ENCODE measurements around the gene ARG1. TPM values are rescaled to one million over a fixed set of nuclear protein-coding genes. Genes with fewer than 3 reads are reported as not detected.

The ARG1 gene
- total and polyA plus RNA-seq, 2 of the 8 experiments (the other 6 are each of a cell fraction or from before 2014, with no cell fraction given) = not detected

DNA sequence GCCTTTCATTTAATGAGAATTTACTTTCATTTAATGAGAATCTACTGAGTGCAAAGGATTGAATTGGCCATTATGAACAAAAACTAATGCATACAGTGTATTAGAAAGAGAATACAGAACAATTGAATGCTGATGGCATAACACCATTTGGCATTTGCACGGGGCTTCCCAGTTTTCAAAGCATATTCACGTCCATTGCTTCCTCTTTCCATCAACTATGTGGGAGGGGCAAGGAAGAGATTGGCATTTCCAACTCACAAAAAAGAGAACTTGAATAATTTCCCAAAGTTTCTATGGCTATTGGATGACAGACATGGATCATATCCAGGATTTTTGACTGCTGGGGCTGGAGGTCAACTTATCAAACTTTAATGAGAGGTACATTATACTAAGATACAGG, 23.2 kb upstream of the ARG1 start:
- H3K36me3 ChIP-seq (ENCODE audit: control insufficient read depth in 2 of 4, insufficient read depth in 4 of 4, low read length in 3 of 4) = no peaks in the 10 kb centered on the region
- no peak overlapping the region for H2BK120ac ChIP-seq (replicated peaks; ENCODE audit: low read depth, low read length)
- H3K79me1 ChIP-seq (ENCODE audit: low read depth, low read length) = no peaks in the 10 kb centered on the region
- DNase-seq (ENCODE audit: low read depth in 1 of 2, low spot score in 2 of 2) (no peak), FAIRE-seq (no peak)
- no peak overlapping the region for H4K8ac ChIP-seq (ENCODE audit: extremely low read depth, insufficient read depth, low read length)
- CTCF ChIA-PET (ENCODE audit: partially characterized antibody) = interaction anchor here (2.1 to 3.2 kb wide), 2 partner anchors 16 to 78 kb away, joined by 9 to 14 read pairs; partner anchors contain the start of gene MED23
- TF ChIP-seq RAD21 (IDR thresholded peaks at IDR 0.05 in 1 of 2, conservative IDR thresholded peaks at IDR 0.05 in 1 of 2; ENCODE audit: low read depth in 2 of 2, low read length in 2 of 2) (no peak), CEBPB (IDR thresholded peaks at IDR 0.05; ENCODE audit: low read depth, low read length) (no peak), KDM5A (IDR thresholded peaks at IDR 0.05; ENCODE audit: low read length) (no peak), CTBP2 (IDR thresholded peaks at IDR 0.05; ENCODE audit: borderline replicate concordance, insufficient read depth, insufficient read length, low read length) (no peak), SP2 (IDR thresholded peaks at IDR 0.05; ENCODE audit: low read length) (no peak), CBX5 (IDR thresholded peaks at IDR 0.05; ENCODE audit: low read depth, low read length) (no peak), PHF8 (conservative IDR thresholded peaks at IDR 0.05; ENCODE audit: low read depth, low read length) (no peak), TAF7 (optimal IDR thresholded peaks at IDR 0.05; ENCODE audit: borderline replicate concordance, low read depth, low read length) (no peak), FOSL1 (IDR thresholded peaks at IDR 0.05; ENCODE audit: insufficient read depth, low read depth, low read length) (no peak), SIRT6 (IDR thresholded peaks at IDR 0.05; ENCODE audit: low read length) (no peak), BACH1 (IDR thresholded peaks at IDR 0.05; ENCODE audit: low read length) (no peak), KDM1A (IDR thresholded peaks at IDR 0.05; ENCODE audit: borderline replicate concordance, low read length) (no peak), SUZ12 (IDR thresholded peaks at IDR 0.05; ENCODE audit: low read length) (no peak), RNF2 (IDR thresholded peaks at IDR 0.05; ENCODE audit: borderline replicate concordance, low read depth, low read length, missing control alignments, poor library complexity, severe bottlenecking) (no peak)
- H3K4me2 ChIP-seq (ENCODE audit: insufficient read depth in 1 of 2, low read depth in 2 of 2, low read length in 2 of 2) = no peak overlapping the region
- no peak overlapping the region for H3K56ac ChIP-seq (replicated peaks; ENCODE audit: insufficient read length, low read depth, low read length)
- no peaks in the 10 kb centered on the region for H3K9me3 ChIP-seq (ENCODE audit: insufficient read depth in 2 of 2, low read depth in 1 of 2, low read length in 1 of 2)
- H3K14ac ChIP-seq (ENCODE audit: insufficient read length) = no peak overlapping the region
- no peak overlapping the region for H2BK5ac ChIP-seq (ENCODE audit: low read depth, low read length)
- no peaks in the 10 kb centered on the region for H4K20me1 ChIP-seq (replicated peaks in 1 of 2; ENCODE audit: control insufficient read depth in 1 of 2, insufficient read depth in 2 of 2, low read length in 2 of 2)
- H3K27ac ChIP-seq (ENCODE audit: low read depth, low read length) = no peak overlapping the region
- no peak overlapping the region for H4K5ac ChIP-seq (ENCODE audit: insufficient read length, low read depth, low read length)
- H3K79me2 ChIP-seq (ENCODE audit: control insufficient read depth in 1 of 2, insufficient read depth in 2 of 2, low read length in 2 of 2) = no peaks in the 10 kb centered on the region
- H2AK5ac ChIP-seq (ENCODE audit: low read depth, low read length) = no peak overlapping the region
- no peaks in the 10 kb centered on the region for H3K27me3 ChIP-seq (replicated peaks in 1 of 4; ENCODE audit: control insufficient read depth in 3 of 4, extremely low read depth in 1 of 4, insufficient read depth in 3 of 4, low read length in 3 of 4)
- H3K4me3 ChIP-seq (ENCODE audit: extremely low read depth in 1 of 4, insufficient read depth in 2 of 4, low read depth in 3 of 4, low read length in 4 of 4) = no peak overlapping the region
- H4K91ac ChIP-seq (replicated peaks; ENCODE audit: insufficient read length, low read length) = no peak overlapping the region
- H2BK15ac ChIP-seq (ENCODE audit: low read length) = no peak overlapping the region
- H2AFZ ChIP-seq (ENCODE audit: low read length) = 0 out of 2 replicates have a peak overlapping the region, but pooled peaks have one; percentile 61
- WGBS, 2 experiments (ENCODE audit: extremely low coverage in 1 of 2, insufficient coverage in 1 of 2, insufficient read length in 1 of 2, insufficient replicate concordance in 2 of 2, low coverage in 1 of 2, low lambda C conversion rate in 2 of 2, missing lambda C conversion rate in 1 of 2) = 81% methylated on average over 2 of the region's 2 CpGs; no CpG with 5 or more reads in 1 of the 2 experiments
- H3K4ac ChIP-seq (replicated peaks; ENCODE audit: insufficient read length, low read depth, low read length) = no peak overlapping the region
- H3K18ac ChIP-seq (ENCODE audit: extremely low read depth, low read length) = no peak overlapping the region
- H2BK20ac ChIP-seq (ENCODE audit: low read length) = no peak overlapping the region
- H3K23ac ChIP-seq (ENCODE audit: insufficient read length) = no peak overlapping the region
- POLR2A ChIA-PET (ENCODE audit: partially characterized antibody) = no interaction called here
- H2BK12ac ChIP-seq (ENCODE audit: low read depth, low read length) = no peak overlapping the region
- H3K4me1 ChIP-seq (replicated peaks in 1 of 4; ENCODE audit: control insufficient read depth in 3 of 4, insufficient read depth in 4 of 4, low read length in 3 of 4) = no peaks in the 10 kb centered on the region
- no peak overlapping the region for H3K9ac ChIP-seq (replicated peaks in 1 of 4; ENCODE audit: extremely low read depth in 1 of 4, low read depth in 3 of 4, low read length in 3 of 4)
- no peaks in the 10 kb centered on the region for H3K23me2 ChIP-seq (ENCODE audit: low read depth, low read length)

All from H1 (cell line).